Measurements from ENCODE around the gene ELP6. TPM values are rescaled to one million over a fixed set of nuclear protein-coding genes. Genes with fewer than 3 reads are reported as not detected.
"Not testable (repeated sequence)": the region's sequence is repeated elsewhere in the genome, so short reads cannot be mapped to it uniquely, and the experiment has no call there.

The ELP6 gene
- total RNA-seq, 1 donor, result 23.5 TPM

- Histone ChIP-seq H3K27me3 (ENCODE audit: insufficient read depth, low read length) (no peaks in the 10 kb centered on the region), H3K4me3 (ENCODE audit: insufficient read depth, low read length) (no peak overlapping the region), H3K27ac (ENCODE audit: low read depth, low read length) (no peak overlapping the region), H3K4me1 (ENCODE audit: insufficient read depth, low read length) (no peaks in the 10 kb centered on the region), H3K36me3 (ENCODE audit: insufficient read depth, low read length) (no peaks in the 10 kb centered on the region), H2AFZ (ENCODE audit: low read length) (no peak overlapping the region), H3K79me2 (ENCODE audit: insufficient read depth, low read length) (no peaks in the 10 kb centered on the region), H3K4me2 (ENCODE audit: insufficient read depth, low read length) (no peak overlapping the region), H3K9me3 (ENCODE audit: low read depth, low read length) (no peaks in the 10 kb centered on the region), H4K20me1 (ENCODE audit: insufficient read depth, low read length) (peaks cover 4% of the 10 kb centered on the region)
- TF ChIP-seq CTCF (IDR thresholded peaks at IDR 0.05; ENCODE audit: extremely low read depth, low read depth, low read length), result no peak
- no peak for DNase-seq (ENCODE audit: insufficient read length, low spot score, missing footprints)
Measured at GRCh38 chr3:47485812-47486211, 27.7 kb downstream of the ELP6 start.

- H3K27me3 ChIP-seq (ENCODE audit: insufficient read depth, low read length), result no peaks in the 10 kb centered on the region
- no peaks in the 10 kb centered on the region for H3K9me3 ChIP-seq (ENCODE audit: low read depth, low read length)
- no peak overlapping the region for H3K27ac ChIP-seq (ENCODE audit: low read depth, low read length)
- DNase-seq (ENCODE audit: insufficient read length, low spot score, missing footprints), result no peak
- H3K79me2 ChIP-seq (ENCODE audit: insufficient read depth, low read length), result no peaks in the 10 kb centered on the region
- no peak overlapping the region for H3K4me3 ChIP-seq (ENCODE audit: insufficient read depth, low read length)
- H2AFZ ChIP-seq (ENCODE audit: low read length), result no peak overlapping the region
- no peak overlapping the region for H3K4me2 ChIP-seq (ENCODE audit: insufficient read depth, low read length)
- no peaks in the 10 kb centered on the region for H3K36me3 ChIP-seq (ENCODE audit: insufficient read depth, low read length)
- peaks cover 3% of the 10 kb centered on the region for H4K20me1 ChIP-seq (ENCODE audit: insufficient read depth, low read length)
- TF ChIP-seq CTCF (IDR thresholded peaks at IDR 0.05; ENCODE audit: extremely low read depth, low read depth, low read length), result no peak
- H3K4me1 ChIP-seq (ENCODE audit: insufficient read depth, low read length), result no peaks in the 10 kb centered on the region
Measured at GRCh38 chr3:47482366-47482765, 31.1 kb downstream of the ELP6 start.

- DNase-seq (ENCODE audit: insufficient read length, low spot score, missing footprints); H3K27ac ChIP-seq (ENCODE audit: low read depth, low read length); H3K4me3 ChIP-seq (ENCODE audit: insufficient read depth, low read length); H3K79me2 ChIP-seq (ENCODE audit: insufficient read depth, low read length); H4K20me1 ChIP-seq (ENCODE audit: insufficient read depth, low read length); H3K36me3 ChIP-seq (ENCODE audit: insufficient read depth, low read length); H3K4me2 ChIP-seq (ENCODE audit: insufficient read depth, low read length); H3K27me3 ChIP-seq (ENCODE audit: insufficient read depth, low read length); H3K9me3 ChIP-seq (ENCODE audit: low read depth, low read length); H2AFZ ChIP-seq (ENCODE audit: low read length); H3K4me1 ChIP-seq (ENCODE audit: insufficient read depth, low read length): not testable (repeated sequence)
Measured at GRCh38 chr3:47481763-47482162, 31.7 kb downstream of the ELP6 start.

- not testable (repeated sequence) for H2AFZ ChIP-seq (ENCODE audit: low read length); H3K9me3 ChIP-seq (ENCODE audit: low read depth, low read length); H3K36me3 ChIP-seq (ENCODE audit: insufficient read depth, low read length); H3K4me1 ChIP-seq (ENCODE audit: insufficient read depth, low read length); DNase-seq (ENCODE audit: insufficient read length, low spot score, missing footprints); H3K27me3 ChIP-seq (ENCODE audit: insufficient read depth, low read length); H3K79me2 ChIP-seq (ENCODE audit: insufficient read depth, low read length); H3K27ac ChIP-seq (ENCODE audit: low read depth, low read length); H3K4me3 ChIP-seq (ENCODE audit: insufficient read depth, low read length); H3K4me2 ChIP-seq (ENCODE audit: insufficient read depth, low read length); H4K20me1 ChIP-seq (ENCODE audit: insufficient read depth, low read length)
Measured at GRCh38 chr3:47480267-47480666, 33.2 kb downstream of the ELP6 start.

GRCh38 chr3:47479826-47480160, 33.7 kb downstream of the ELP6 start:
- Histone ChIP-seq H3K4me2 (ENCODE audit: insufficient read depth, low read length) (no peak overlapping the region), H3K4me1 (ENCODE audit: insufficient read depth, low read length) (peaks cover 2% of the 10 kb centered on the region), H3K36me3 (ENCODE audit: insufficient read depth, low read length) (no peaks in the 10 kb centered on the region), H3K9me3 (ENCODE audit: low read depth, low read length) (no peaks in the 10 kb centered on the region), H3K79me2 (ENCODE audit: insufficient read depth, low read length) (peaks cover 11% of the 10 kb centered on the region), H3K27ac (ENCODE audit: low read depth, low read length) (no peak overlapping the region), H3K27me3 (ENCODE audit: insufficient read depth, low read length) (no peaks in the 10 kb centered on the region), H4K20me1 (ENCODE audit: insufficient read depth, low read length) (peaks cover 2% of the 10 kb centered on the region), H3K4me3 (ENCODE audit: insufficient read depth, low read length) (no peak overlapping the region), H2AFZ (ENCODE audit: low read length) (no peak overlapping the region)
- no peak for DNase-seq (ENCODE audit: insufficient read length, low spot score, missing footprints)
- TF ChIP-seq CTCF (IDR thresholded peaks at IDR 0.05; ENCODE audit: extremely low read depth, low read depth, low read length), result no peak

Data from osteoblast (primary cell).